CD4-positive, alpha-beta T cell treated with Interleukin-17A for 4 hours (primary cell): ENCODE results near the gene DNPH1.

ENCODE experiments used
- DNase-seq: peaks from one replicate; pipeline ENCODE4 v3.0.0-alpha.2; 2020; ENCODE audit warnings: mixed read lengths

The DNPH1 gene

GRCh38 chr6:43243664-43244321 lies 14.5 kb upstream of the DNPH1 start:
- DNase-seq = no peak

GRCh38 chr6:43242908-43243663 lies 13.8 kb upstream of the DNPH1 start, which contains the start of gene TTBK1:
Gene TTBK1 (plus strand): TSS chr6:43243481. CDS start chr6:43246661, 3,180 bp downstream.
- peak; percentile 32 for DNase-seq

GRCh38 chr6:43241446-43241845 lies 12.2 kb upstream of the DNPH1 start:
- DNase-seq = no peak

GRCh38 chr6:43240950-43241349 lies 11.7 kb upstream of the DNPH1 start:
- no peak for DNase-seq

GRCh38 chr6:43239054-43239453 lies 9.8 kb upstream of the DNPH1 start:
- no peak for DNase-seq

GRCh38 chr6:43235841-43236240 lies 6.6 kb upstream of the DNPH1 start:
- DNase-seq = no peak

- no peak for DNase-seq
Observed at GRCh38 chr6:43231735-43232450, 2.6 kb upstream of the DNPH1 start.

GRCh38 chr6:43231053-43231452 lies 1.8 kb upstream of the DNPH1 start:
- no peak for DNase-seq

- no peak for DNase-seq
Observed at GRCh38 chr6:43229803-43230620, 731 bp upstream of the DNPH1 start.

GRCh38 chr6:43226192-43226851 lies 3.0 kb downstream of the DNPH1 start:
- no peak for DNase-seq

- no peak for DNase-seq
Observed at GRCh38 chr6:43223175-43223574, 6.1 kb downstream of the DNPH1 start.

- DNase-seq = no peak
Observed at GRCh38 chr6:43222418-43223059, 6.7 kb downstream of the DNPH1 start.

- no peak for DNase-seq
Observed at GRCh38 chr6:43221046-43221972, 8.0 kb downstream of the DNPH1 start.

- no peak for DNase-seq
Observed at GRCh38 chr6:43220439-43220951, 8.8 kb downstream of the DNPH1 start.

GRCh38 chr6:43219814-43220213 lies 9.5 kb downstream of the DNPH1 start:
- DNase-seq = no peak

- no peak for DNase-seq
Observed at GRCh38 chr6:43219119-43219518, 10.2 kb downstream of the DNPH1 start.

- DNase-seq = no peak
Observed at GRCh38 chr6:43217351-43217750, 11.9 kb downstream of the DNPH1 start.

GRCh38 chr6:43216200-43216599 lies 13.1 kb downstream of the DNPH1 start:
- DNase-seq = no peak

- no peak for DNase-seq
Observed at GRCh38 chr6:43215066-43215465, 14.2 kb downstream of the DNPH1 start.

GRCh38 chr6:43213431-43213830 lies 15.8 kb downstream of the DNPH1 start:
- DNase-seq = no peak
